ENCODE measurements around the gene RFX1.
"Not testable (repeated sequence)": the region's sequence is repeated elsewhere in the genome, so short reads cannot be mapped to it uniquely, and the experiment has no call there.

- not testable (repeated sequence) for TF ChIP-seq CTCF, POLR2AphosphoS5, EP300 (IDR thresholded peaks at IDR 0.05)
These were observed 38.9 kb downstream of the RFX1 start for GRCh38 chr19:13967206-13967605.
